ENCODE data around the gene ACAD10.

The ACAD10 gene

DNA sequence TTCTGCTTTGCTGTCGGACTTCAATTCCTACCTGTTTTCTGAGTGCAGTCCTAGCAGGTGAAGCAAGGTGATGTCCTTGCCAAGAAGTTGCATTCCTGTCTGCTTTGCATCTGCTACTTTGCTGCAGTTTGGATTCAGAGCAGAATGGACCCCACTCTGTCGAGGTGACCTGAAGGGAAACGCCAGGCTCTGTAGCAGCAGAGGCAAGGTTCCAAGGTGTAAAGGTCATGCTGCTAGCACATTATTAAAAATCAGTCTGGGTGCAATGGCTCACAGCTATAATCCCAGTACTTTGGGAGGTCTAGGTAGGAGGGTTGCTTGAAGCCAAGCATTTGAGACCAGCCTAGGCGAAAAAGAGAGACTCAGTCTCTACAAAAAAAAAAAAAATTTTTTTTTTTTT, 63.5 kb downstream of the ACAD10 start:
- peaks cover 4% of the 10 kb centered on the region for H3K4me1 ChIP-seq (ENCODE audit: insufficient read depth, insufficient read length)
- no peak for DNase-seq (ENCODE audit: low read depth, low spot score)
- no peak overlapping the region for H3K9ac ChIP-seq (ENCODE audit: insufficient read length, low read depth)
- no peaks in the 10 kb centered on the region for H3K27me3 ChIP-seq (ENCODE audit: insufficient read depth, insufficient read length)
- no peak overlapping the region for H3K4me3 ChIP-seq (ENCODE audit: insufficient read length, low read depth)
- peaks cover 65% of the 10 kb centered on the region for H3K36me3 ChIP-seq (ENCODE audit: insufficient read depth, insufficient read length, low read length)
- no peaks in the 10 kb centered on the region for H3K9me3 ChIP-seq (ENCODE audit: insufficient read depth, low read length)
- TF ChIP-seq SUZ12 (IDR thresholded peaks at IDR 0.05; ENCODE audit: extremely low read depth, insufficient read depth, insufficient read length) (no peak), YY1 (IDR thresholded peaks at IDR 0.05; ENCODE audit: insufficient read depth, insufficient read length) (no peak), ZNF274 (IDR thresholded peaks at IDR 0.05; ENCODE audit: low read depth, low read length) (no peak)

DNA sequence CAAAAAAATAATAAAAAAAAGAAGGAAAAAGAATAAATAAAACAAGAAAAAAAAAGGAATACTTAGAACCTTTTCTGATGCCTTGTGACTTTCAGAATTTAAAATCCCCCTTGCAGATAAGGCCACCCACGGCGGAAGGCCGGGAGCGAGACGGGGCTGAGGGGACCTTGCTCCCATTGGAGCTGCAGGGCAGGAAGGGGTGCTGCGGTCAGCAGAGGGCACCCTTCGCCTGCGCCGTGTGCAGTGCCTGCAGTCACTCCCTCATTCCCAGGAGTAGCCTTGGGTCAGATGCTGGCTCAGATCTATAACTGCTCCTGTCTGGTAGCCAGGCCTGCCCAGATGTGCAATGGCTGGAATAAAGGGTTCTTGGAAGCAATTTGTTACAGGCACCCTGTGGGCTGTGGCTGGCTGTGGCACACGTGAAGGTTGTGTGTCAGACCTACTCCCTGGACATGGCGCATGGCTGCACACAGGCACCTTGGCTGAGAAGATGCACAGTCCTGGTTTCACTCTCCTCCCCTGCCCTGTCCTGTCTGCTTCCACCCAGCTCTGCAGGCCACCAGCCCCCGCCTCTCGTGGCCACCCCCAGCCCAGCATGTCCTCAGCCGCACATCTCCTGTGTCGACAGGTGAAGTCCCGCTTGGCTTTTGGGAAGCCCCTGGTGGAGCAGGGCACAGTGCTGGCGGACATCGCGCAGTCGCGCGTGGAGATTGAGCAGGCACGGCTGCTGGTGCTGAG, 67.5 kb downstream of the ACAD10 start:
- TF ChIP-seq SUZ12 (IDR thresholded peaks at IDR 0.05; ENCODE audit: extremely low read depth, insufficient read depth, insufficient read length): no peak
- TF ChIP-seq ZNF274 (IDR thresholded peaks at IDR 0.05; ENCODE audit: low read depth, low read length): no peak
- no peak for TF ChIP-seq YY1 (IDR thresholded peaks at IDR 0.05; ENCODE audit: insufficient read depth, insufficient read length)
- Histone ChIP-seq H3K36me3 (ENCODE audit: insufficient read depth, insufficient read length, low read length) (peaks cover 59% of the 10 kb centered on the region), H3K9me3 (ENCODE audit: insufficient read depth, low read length) (no peaks in the 10 kb centered on the region), H3K27me3 (ENCODE audit: insufficient read depth, insufficient read length) (no peaks in the 10 kb centered on the region), H3K9ac (ENCODE audit: insufficient read length, low read depth) (no peak overlapping the region), H3K4me1 (ENCODE audit: insufficient read depth, insufficient read length) (peaks cover 17% of the 10 kb centered on the region), H3K4me3 (ENCODE audit: insufficient read length, low read depth) (no peak overlapping the region)
- DNase-seq (ENCODE audit: low read depth, low spot score): peak; percentile 56

DNA sequence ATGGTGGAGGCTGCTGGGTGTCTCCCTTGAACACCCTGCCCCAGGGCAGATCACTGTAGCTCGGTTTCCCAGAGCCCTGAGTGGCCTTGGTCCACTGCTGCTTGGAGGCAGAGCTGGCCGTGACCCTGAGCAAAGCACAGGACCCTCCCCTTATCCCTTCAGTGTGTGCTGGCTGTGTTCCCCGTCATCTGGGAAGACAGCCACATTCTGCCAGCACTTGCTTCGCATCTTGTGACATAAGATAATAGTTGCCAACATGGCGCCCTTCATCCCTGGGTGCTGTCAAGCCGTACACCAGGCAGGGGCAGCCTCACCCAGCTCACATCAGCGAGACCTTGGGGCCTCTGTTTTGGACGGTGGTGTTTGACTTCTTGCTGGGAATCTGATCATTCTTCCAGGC, 68.8 kb downstream of the ACAD10 start:
- Histone ChIP-seq H3K9me3 (ENCODE audit: insufficient read depth, low read length) (no peaks in the 10 kb centered on the region), H3K36me3 (ENCODE audit: insufficient read depth, insufficient read length, low read length) (peaks cover 52% of the 10 kb centered on the region), H3K9ac (ENCODE audit: insufficient read length, low read depth) (no peak overlapping the region), H3K27me3 (ENCODE audit: insufficient read depth, insufficient read length) (no peaks in the 10 kb centered on the region), H3K4me3 (ENCODE audit: insufficient read length, low read depth) (no peak overlapping the region), H3K4me1 (ENCODE audit: insufficient read depth, insufficient read length) (peaks cover 20% of the 10 kb centered on the region)
- DNase-seq (ENCODE audit: low read depth, low spot score): no peak
- TF ChIP-seq ZNF274 (IDR thresholded peaks at IDR 0.05; ENCODE audit: low read depth, low read length): no peak
- TF ChIP-seq SUZ12 (IDR thresholded peaks at IDR 0.05; ENCODE audit: extremely low read depth, insufficient read depth, insufficient read length): no peak
- no peak for TF ChIP-seq YY1 (IDR thresholded peaks at IDR 0.05; ENCODE audit: insufficient read depth, insufficient read length)

DNA sequence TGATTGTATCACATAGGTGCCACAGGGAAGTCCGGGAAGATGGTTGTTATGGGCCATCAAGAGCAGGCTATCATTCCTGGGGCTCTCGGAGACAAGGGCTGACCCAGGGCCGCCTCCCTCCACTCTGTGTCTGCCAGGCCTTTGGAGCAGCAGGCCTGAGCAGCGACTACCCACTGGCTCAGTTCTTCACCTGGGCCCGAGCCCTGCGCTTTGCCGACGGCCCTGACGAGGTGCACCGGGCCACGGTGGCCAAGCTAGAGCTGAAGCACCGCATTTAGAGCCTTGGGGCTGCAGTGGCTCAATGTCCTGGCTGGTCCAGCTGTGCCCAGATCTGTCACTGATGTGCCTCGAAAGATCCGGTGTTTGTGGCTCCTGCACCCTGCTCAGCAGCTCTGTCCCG, 70.3 kb downstream of the ACAD10 start:
- DNase-seq (ENCODE audit: low read depth, low spot score): no peak

DNA sequence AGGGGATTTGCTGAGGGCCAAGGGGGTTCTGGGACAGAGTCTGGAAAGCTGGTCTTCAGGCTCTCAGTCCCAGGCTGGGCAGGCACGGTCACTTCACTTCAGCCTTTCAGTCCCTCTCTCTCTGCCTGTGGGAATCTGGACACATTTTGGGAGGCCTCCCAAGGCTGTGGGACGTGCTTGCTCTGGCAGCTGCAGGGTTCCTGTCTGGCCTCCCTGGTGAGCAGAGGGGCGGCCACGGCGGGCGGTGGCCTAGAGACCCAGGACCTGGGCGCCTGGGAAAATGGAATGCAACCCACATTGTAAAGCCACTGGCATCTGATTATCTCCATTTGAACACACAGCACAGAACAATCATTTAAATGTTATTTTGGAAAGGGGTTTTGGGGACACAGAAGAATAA, 70.8 kb downstream of the ACAD10 start:
- no peak for DNase-seq (ENCODE audit: low read depth, low spot score)
- Histone ChIP-seq H3K9ac (ENCODE audit: insufficient read length, low read depth) (no peak overlapping the region), H3K27me3 (ENCODE audit: insufficient read depth, insufficient read length) (no peaks in the 10 kb centered on the region), H3K4me3 (ENCODE audit: insufficient read length, low read depth) (no peak overlapping the region), H3K4me1 (ENCODE audit: insufficient read depth, insufficient read length) (peaks cover 30% of the 10 kb centered on the region), H3K9me3 (ENCODE audit: insufficient read depth, low read length) (no peaks in the 10 kb centered on the region), H3K36me3 (ENCODE audit: insufficient read depth, insufficient read length, low read length) (peaks cover 44% of the 10 kb centered on the region)
- TF ChIP-seq SUZ12 (IDR thresholded peaks at IDR 0.05; ENCODE audit: extremely low read depth, insufficient read depth, insufficient read length) (no peak), ZNF274 (IDR thresholded peaks at IDR 0.05; ENCODE audit: low read depth, low read length) (no peak), YY1 (IDR thresholded peaks at IDR 0.05; ENCODE audit: insufficient read depth, insufficient read length) (no peak)

More for the DNA sequence above, 70.3 kb downstream of the ACAD10 start:
- Histone ChIP-seq H3K27me3 (ENCODE audit: insufficient read depth, insufficient read length) (no peaks in the 10 kb centered on the region), H3K9ac (ENCODE audit: insufficient read length, low read depth) (peak overlapping the region; percentile 8), H3K4me3 (ENCODE audit: insufficient read length, low read depth) (no peak overlapping the region), H3K36me3 (ENCODE audit: insufficient read depth, insufficient read length, low read length) (peaks cover 44% of the 10 kb centered on the region), H3K9me3 (ENCODE audit: insufficient read depth, low read length) (no peaks in the 10 kb centered on the region), H3K4me1 (ENCODE audit: insufficient read depth, insufficient read length) (peaks cover 29% of the 10 kb centered on the region)
- TF ChIP-seq SUZ12 (IDR thresholded peaks at IDR 0.05; ENCODE audit: extremely low read depth, insufficient read depth, insufficient read length): no peak
- TF ChIP-seq ZNF274 (IDR thresholded peaks at IDR 0.05; ENCODE audit: low read depth, low read length): no peak
- TF ChIP-seq YY1 (IDR thresholded peaks at IDR 0.05; ENCODE audit: insufficient read depth, insufficient read length): no peak

DNA sequence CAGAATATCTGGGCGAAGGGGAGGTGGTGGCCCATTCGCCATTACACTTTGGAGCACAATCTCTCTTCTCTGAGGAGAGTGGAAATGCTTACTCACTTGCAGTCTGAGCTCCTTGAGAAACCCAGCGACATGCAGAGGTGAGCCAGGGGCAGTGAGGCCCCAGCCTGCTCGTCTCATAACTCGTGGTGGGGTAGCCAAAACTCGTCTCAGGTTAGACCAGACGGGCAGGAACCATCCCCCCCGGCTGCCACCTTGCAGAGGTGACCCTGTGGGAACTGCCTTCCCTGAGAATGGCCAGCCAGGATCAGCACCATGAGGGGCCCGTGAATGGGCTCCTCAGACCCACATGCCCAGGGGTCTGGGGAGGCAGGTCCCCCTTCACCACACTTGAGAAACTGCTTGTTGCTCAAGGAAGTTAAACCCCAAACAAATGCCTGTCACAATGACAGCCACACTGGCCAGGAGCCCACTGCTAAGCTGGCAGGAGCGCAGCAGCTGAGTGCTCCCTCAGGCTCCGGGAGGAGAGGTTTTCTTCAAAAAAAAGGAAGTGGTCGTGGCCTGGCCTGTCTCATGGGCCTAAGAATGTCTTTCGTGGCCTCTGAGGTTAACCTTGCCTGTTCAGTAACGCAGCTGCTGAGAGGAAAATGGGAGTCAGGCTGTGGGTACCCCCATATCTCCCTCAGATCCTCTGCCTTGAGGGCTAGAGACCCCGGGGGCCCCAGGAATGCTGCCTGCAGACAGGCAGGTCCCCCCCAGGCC, 71.7 kb downstream of the ACAD10 start:
- Histone ChIP-seq H3K36me3 (ENCODE audit: insufficient read depth, insufficient read length, low read length) (peaks cover 44% of the 10 kb centered on the region), H3K4me1 (ENCODE audit: insufficient read depth, insufficient read length) (peaks cover 30% of the 10 kb centered on the region), H3K9ac (ENCODE audit: insufficient read length, low read depth) (no peak overlapping the region), H3K27me3 (ENCODE audit: insufficient read depth, insufficient read length) (no peaks in the 10 kb centered on the region), H3K9me3 (ENCODE audit: insufficient read depth, low read length) (no peaks in the 10 kb centered on the region), H3K4me3 (ENCODE audit: insufficient read length, low read depth) (no peak overlapping the region)
- DNase-seq (ENCODE audit: low read depth, low spot score): no peak
- TF ChIP-seq SUZ12 (IDR thresholded peaks at IDR 0.05; ENCODE audit: extremely low read depth, insufficient read depth, insufficient read length) (no peak), YY1 (IDR thresholded peaks at IDR 0.05; ENCODE audit: insufficient read depth, insufficient read length) (no peak), ZNF274 (IDR thresholded peaks at IDR 0.05; ENCODE audit: low read depth, low read length) (no peak)

DNA sequence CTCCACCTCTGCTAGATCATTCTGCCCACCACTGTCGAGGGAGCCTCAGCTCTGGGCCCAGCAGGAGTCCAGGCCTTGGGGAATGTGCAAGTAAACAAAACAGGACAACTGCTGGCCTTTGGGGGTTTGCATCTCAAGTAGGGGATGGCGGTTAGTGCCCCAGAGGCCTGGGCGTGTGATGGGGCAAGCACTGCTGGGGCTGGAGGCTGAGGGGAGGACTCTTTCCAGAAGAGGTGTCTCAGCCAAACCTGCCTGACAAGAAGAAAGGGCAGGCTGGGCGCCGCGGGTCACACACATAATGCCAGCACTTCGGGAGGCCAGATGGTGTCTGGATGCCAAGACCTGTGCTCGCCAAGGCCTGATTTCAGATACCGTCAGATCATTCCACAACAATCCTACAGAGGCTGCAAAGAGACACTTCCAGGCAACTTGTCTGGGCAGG, 72.3 kb downstream of the ACAD10 start:
- no peak for DNase-seq (ENCODE audit: low read depth, low spot score)
- Histone ChIP-seq H3K4me1 (ENCODE audit: insufficient read depth, insufficient read length) (peaks cover 33% of the 10 kb centered on the region), H3K27me3 (ENCODE audit: insufficient read depth, insufficient read length) (no peaks in the 10 kb centered on the region), H3K36me3 (ENCODE audit: insufficient read depth, insufficient read length, low read length) (peaks cover 44% of the 10 kb centered on the region), H3K4me3 (ENCODE audit: insufficient read length, low read depth) (no peak overlapping the region), H3K9ac (ENCODE audit: insufficient read length, low read depth) (peak overlapping the region; percentile 33), H3K9me3 (ENCODE audit: insufficient read depth, low read length) (no peaks in the 10 kb centered on the region)
- TF ChIP-seq YY1 (IDR thresholded peaks at IDR 0.05; ENCODE audit: insufficient read depth, insufficient read length): no peak
- no peak for TF ChIP-seq ZNF274 (IDR thresholded peaks at IDR 0.05; ENCODE audit: low read depth, low read length)
- TF ChIP-seq SUZ12 (IDR thresholded peaks at IDR 0.05; ENCODE audit: extremely low read depth, insufficient read depth, insufficient read length): no peak
